DMS53 treated with DMSO at 0.1 percent for 48 hours (cell line): ENCODE results near the gene ARHGAP4.

ENCODE experiments used
- DNase-seq: peaks from one replicate; lab custom pipeline; 2025; ENCODE audit not compliant: unreplicated experiment; lab: John Stamatoyannopoulos, UW

The ARHGAP4 gene

DNA sequence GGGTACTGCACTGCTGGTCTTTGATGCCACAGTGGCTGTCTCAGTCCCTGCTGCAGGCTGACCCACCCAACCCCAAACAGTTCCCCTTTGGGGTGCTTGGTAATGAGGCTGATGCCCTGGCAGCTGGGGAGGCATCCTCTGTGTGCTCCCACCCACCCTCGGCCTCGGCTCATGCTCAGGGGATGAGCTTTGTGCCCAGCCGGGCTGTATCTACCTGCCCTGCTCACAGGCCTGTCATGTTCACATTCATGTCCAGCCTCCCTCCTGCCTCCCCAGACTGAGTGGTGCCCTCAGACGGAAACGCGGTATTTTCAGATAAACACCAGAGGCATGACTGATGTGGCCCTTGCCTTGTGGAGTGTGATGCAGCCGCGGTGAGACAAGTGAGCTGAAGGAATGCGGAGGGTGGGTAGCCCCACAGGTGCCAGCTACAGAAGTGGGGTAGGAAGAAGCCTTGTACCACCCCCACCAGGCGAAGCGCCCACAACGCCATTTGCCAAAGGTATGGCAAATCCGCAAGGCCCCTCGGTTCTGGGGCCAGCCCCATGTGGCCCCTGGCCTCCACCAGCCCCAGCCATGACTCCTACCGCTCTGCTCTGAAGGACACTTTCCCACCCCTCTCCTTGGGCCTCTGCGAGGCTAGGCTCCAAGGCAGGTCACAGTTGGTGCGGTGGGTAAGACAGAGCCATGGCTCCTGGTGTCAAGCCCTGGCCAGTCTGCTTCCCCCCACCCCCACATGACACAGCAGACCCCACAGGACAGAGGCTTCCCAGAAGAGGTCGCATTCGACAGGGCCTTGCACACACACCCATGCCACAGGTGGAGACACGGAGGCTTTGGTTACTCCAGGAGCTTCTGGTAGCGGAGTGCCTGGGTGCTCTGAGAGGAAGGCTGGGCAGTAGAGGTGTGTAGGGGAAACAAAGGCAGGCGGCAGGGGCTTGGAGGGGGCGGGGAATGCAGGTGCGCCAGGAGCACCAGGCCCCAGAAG lies 20.2 kb upstream of the ARHGAP4 start:
- no peak for DNase-seq

DNA sequence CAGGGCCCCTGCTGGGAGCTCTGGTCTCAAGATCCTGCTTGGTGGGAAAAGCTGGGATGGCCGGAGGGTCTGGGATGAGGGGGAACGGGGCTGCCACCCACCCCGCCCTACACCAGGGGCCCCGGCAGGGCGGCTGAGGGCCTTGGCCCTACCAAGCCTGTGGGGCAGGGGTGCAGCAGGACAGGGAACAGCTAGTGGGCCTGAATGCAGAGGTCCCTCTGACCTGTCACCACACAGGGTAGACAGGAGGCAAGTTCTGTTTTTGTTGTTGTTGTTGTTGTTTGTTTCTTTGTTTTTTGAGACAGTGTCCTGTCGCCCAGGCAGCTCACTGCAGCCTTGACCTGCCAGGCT lies 18.7 kb upstream of the ARHGAP4 start:
- DNase-seq, result no peak

DNA sequence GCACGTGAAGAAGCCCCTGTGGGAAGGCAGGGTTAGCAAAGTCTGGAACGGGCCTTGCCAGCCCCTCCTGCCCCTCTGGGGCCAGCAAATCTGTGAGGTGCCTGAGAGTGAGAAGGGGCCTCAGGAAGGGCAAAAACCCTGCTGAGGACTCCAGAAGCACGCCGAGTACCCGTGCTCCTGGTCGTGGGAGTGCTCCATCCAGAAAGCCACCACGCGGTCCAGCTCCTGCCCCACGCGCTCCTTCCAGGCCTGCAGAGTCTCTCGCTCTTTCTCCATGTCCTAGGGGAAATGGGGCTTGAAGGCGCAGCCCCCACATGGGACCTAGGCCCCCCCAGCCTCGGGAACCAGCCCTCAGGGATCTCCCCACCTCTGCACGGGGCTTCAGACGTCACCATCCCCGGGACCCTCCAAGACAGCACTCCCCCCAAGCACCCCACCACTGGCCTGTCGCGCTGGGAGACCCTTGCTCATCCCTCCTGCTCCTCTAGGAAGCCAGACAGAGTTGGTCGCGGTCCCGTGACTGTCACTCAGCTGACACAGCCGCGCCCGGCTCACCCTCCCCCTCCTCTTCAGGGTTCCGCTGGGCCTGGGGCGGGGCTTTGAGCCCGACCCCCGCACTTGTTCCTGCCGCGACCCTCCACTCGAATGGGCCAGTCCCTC lies 18.2 kb upstream of the ARHGAP4 start, which contains the start of gene RENBP:
Gene RENBP, minus strand, starts transcription at position 504 of the 660 bp plus-strand sequence. Its CDS starts 33 bp downstream, at position 471.
- DNase-seq, result no peak

DNA sequence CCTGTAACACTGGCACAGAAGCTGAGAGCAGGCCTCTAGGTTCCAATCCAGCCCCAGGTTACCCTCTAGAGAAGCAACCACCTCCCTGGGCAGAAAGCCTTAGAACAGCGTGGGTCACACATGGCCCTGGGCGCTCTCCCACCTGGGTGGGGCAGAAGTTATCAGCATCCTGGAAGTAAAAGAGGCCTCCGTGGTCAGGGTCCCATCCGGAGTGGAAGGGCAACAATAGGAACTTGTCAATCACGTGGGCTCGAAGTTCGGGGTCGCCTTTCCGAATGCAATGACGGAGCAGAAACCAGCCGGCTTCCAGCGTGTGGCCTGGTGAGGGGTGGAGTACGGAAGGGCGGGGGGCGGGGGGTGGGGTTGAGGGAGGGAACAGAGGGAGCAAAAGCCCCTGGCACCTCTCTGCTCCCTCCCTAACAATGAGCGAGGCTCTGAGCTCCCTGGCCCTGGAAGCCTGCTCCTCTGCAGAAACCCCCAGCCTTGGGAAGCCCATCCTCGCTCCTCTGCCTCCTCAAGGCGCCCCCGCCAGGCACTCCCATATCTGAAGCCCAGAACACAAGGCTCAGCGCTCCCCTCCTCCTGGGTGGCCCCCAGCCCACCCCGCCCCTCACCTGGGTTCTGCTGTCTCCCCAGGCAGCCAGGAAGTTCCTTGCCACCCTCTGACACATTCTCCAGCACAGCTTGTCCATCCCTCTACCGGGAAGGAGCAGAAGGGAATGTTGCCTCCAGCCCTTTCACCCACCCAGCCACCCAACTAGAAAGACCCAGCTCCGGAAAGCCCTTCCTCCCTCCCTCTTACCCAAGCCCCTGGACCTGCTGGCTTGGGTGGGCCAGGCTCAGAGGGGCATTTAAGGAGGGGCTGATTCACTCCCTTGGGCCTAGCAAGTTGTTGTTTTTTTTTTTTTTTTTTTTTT lies 15.5 kb upstream of the ARHGAP4 start:
- no peak for DNase-seq

DNA sequence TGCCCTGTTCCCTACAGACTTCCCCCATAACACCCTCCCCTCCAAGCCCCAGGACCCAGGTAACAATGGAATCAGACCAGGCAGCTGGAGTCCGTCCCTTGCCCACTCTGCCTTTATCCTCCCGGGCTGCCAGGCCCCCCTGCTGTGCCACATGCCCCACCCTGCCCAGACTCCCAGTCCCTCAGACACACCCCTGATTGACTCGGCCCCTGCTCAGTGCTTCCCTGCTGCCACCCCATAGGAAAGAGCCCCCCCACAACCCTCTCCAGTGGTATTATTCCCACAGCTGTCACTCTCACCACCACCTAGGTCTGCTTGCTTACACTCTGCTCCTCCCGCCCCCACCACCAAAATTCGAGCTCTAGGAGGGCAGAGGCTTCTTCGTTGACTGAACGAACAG lies 13.5 kb upstream of the ARHGAP4 start:
- no peak for DNase-seq

DNA sequence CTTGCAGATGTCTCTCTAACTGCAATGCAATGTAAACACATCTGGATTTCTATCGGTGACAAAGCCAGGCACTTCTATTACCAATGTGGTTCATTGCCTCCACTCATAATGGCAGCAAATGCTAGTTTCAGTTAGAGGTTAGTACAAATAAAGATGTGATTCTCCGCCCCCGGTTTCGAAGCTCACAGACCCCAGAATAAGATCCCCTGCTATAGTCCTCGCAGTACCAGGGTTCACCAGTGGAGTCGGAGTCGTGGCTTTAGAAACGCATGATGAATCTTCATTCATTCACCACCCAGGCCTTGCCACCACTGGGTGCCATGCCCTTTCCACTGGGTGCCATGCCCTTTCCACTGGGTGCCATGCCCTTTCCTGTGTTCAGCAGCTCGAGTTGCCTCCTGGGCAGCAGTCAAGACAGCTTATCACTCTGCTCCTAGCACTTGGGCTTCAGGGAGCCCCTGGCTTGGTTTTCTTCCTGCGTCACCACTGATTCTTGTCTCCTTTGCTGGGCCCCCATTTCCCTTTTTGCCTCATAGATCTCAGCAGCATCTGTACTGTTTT lies 12.2 kb upstream of the ARHGAP4 start:
- DNase-seq, result no peak

DNA sequence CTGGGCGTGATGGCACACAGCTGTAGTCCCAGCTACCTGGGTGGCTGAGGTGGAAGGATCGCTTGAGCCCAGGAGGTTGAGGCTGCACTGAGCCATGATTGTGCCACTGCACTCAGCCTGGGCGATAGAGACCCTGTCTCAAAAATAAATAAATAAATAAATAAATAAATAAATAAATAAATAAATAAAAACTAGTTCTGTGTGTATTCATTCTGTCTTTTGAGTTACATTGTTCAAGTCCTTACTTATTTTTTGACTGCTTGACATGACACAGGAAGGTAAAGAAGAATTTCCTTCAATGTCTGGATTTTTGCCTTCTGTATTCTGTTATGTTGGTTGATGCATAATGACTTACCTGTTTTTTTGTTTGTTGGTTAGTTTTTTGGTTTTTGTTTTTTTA lies 11.0 kb upstream of the ARHGAP4 start:
- no peak for DNase-seq

DNA sequence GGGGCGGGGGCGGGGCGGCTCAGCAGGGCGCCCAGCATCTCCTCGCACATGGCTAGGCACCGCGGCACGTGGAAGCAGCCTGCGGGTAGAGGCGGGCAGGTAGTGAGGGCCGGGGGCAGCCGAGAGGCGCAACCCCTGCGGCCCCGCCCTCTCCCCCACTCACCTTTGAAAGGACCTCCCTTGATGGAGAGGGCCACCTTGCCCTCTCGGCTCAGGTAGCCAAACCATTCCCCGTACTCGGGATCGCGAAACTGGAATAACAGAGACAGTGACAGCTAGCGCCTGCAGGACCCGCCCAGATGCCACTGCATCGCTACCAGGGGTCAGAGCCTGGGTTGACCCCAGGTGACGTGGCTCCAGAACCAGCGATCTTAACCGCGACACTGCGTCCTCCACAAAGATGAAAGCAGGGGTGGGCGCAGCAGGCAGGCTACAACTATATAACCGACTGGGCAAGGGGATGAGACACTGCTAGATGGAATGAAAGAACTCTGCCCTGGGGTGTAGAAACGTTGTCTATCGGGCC lies 9.3 kb upstream of the ARHGAP4 start:
- DNase-seq, result no peak

DNA sequence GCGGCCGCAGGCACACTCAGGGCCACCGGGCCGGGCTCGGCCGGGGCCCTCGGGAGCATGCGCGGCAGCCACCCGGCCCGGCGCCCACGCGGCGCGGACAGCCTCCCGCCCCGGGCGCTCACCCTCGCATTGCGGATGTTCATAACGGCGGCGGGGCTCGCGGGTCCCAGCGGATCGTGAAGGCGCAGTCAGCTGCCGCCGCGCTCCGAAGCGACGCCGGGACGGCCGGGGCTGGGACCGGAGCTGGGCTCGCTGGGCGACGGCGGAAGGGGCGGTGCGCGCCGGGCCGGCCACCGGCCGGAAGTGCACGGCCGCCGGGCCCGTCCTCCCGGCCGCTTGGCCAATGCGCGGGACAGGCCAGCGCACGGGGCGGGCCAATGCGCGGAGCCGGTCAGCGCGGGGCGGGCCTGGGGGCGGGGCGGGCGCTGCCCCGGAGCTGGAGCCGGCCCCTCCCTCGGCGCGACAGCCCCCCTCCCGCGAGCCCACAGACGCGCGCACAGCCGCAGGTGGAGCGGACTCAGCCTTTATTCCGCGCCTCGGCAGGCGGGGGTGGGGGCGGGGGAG lies 8.8 kb upstream of the ARHGAP4 start, which contains the start of gene NAA10:
Gene NAA10, minus strand, starts transcription at position 276 of the 564 bp plus-strand sequence. Its CDS starts 133 bp downstream, at position 143.
- DNase-seq, result peak; percentile 65

DNA sequence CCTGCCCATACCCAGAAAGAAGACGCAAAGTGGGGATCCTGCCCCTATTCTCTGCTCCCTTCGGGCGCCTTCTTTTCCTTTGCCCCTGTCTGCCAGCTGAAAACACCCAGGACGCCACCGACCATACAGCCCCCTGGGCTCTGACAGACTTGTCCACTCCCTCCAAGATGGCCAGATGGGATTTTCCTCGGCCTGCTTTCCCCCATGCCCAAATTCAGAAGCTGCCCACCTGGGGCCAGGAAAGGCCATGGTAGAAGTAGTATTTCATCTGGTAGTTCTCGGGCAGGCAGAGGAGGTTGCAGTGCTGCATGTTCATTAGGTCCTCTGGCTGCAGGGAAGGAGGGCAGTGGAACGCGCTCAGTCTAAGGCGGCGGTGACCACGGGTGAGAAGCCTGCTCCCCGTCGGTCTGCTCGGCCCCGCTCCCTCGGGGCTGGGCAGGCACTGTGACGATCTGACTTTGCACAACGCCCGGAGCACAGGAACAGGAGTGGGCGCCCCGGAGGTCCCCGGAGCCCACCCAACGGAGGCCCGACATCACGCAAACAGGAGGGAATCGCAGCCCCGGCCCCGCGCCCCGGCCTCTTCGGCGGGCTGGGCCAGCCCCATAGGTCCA lies 8.2 kb upstream of the ARHGAP4 start:
- DNase-seq, result no peak

DNA sequence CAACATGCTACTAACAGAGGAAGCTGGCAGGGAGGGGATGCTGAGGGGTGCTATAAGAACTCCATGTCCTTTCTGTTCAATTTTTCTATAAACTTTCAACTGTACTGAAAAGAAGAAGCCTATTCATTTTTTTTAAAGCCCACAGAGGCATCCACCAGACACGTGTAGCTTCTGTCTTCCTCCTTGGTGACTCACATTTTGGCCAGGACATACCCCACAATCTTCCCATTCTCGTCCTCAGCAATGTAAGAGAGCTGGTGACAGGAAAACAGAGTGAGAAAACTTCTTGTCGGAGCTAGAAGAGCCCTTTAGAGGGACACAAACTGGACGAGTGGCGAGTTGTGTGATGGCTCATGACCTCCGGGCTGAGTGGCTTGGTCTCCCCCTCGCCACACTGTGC lies 7.7 kb upstream of the ARHGAP4 start:
- DNase-seq, result no peak

DNA sequence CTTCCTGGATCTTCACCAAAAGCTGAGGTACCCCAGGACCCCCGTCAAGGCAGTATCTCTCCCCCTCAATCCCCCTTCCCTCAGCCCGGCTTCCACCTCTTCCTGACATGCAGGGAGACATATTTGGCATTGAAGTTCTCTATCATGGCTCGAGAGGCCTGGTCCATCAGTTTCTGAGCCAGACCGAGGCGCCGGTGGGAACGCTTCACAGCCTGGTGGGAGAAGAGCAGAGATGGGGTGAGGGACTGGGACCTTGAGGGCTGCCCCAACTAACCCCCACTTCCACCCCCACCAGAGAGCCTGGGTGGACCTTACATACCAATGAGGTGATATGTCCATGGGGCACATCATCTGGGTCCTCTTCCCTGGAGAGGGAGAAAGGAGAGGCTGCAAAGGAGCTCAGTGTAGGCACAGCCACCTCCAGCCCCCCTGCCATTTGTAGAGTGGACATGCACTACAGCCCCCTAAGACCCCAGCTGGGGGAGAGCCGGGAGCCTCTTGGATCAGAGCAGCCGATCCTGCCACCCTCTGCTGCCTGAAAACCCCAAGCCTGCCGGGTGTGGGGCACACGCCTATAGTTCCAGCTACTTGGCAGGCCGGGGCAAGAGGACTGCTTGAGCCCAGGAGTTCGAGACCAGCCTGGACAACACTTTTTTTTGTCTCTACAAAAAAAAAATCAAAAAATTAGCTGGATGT lies 6.3 kb upstream of the ARHGAP4 start:
- no peak for DNase-seq

DNA sequence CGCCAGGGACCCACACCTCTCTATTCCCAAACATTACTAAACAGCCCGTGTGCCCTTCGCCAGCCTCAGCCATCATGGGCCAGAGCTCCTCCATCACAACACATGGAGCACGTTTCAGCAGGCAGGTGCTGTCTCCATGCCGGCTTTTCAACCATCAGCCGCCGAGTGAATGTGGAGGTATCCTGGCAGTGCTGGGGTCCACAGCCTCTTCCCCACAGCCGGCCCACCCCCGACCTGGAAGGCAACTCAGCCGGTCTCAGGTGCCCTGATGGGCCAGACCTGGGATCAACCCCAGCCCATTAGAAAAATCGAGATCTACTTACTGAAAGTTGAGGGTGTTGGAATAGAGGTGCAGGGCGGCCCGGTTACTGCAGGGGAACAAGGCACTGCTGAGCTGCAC lies 5.7 kb upstream of the ARHGAP4 start:
- DNase-seq, result no peak

DNA sequence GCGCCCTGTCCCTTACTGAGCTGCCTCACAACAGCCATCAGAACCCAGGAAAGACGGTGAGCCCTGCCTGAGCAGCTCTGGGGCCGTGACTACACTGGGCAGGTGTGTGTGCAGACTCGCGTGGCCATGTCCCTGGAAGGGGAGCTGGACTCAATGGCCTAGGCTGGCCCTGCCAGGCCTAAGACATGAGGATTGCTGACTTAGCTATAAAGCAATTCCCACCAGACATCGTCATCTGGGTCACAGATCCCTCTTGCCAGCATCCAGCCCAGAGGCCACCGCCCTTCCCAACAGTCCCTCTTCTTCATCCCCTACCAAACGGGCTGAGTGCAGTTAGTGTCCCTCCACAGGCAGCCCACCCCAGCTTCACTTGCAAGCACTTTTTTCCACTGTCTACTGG lies 5.1 kb upstream of the ARHGAP4 start:
- no peak for DNase-seq

DNA sequence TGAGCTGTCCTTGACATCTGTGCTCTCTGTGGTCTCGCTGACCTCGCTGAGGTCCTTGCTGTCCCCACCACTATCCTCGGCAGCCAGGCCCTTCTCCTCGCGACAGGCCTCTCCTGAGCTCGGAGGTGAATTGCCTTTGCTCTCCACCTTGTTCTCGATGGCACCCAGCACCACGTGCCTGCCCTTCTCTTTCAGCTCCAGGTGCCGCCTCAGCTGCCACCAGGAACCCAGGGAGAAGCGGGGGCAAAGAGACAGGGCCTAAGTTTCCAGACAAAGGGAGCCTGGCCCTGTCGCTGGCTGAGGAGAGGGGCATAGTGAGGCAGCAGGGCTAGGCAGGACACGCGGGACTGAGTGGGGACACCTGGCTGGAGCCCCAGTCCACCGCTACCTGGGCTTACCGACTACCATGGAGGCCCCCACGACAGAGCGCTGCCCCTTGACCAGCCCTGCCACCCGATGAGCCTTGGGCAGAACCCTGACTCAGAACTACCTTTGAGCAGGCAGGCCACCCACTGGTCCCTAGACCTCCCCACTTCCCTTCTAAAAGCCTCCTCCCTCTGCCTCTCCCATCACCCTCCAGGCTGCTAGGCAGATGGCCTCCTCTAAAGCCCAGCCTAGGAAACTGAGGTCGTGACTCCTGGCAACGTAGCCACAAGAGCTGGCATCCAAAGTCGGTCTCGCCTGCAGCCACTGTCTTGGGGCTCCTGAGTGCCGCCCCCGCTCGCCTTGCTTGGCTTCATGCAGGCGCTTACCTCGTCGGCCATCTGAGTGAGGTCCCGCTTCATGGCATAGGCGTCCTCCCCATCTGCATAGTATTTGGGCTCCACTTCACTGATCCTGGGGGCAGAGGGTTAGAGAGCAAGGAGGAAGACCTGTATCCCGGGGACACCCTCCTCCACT lies 4.2 kb upstream of the ARHGAP4 start:
- DNase-seq, result no peak

DNA sequence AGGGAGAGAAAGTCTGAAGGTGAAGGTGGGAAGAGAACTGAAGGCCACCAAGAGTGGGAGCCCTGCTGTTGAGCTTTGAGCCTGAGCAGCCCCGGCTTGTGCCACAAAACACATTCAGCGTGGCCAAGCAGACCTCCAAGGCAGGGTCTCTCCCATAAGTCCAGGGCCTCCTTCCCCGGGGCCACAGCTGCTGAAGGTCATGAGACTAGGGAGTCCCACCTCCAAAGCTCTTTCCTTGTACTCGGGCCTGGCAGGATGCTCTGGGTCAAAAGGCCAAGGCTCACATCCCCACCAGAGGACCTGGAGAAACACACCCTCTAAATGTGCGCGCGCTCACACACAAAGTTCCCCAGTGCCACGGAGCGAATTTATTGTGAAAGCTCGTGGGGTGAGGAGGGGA lies 3.5 kb upstream of the ARHGAP4 start:
- DNase-seq, result no peak

DNA sequence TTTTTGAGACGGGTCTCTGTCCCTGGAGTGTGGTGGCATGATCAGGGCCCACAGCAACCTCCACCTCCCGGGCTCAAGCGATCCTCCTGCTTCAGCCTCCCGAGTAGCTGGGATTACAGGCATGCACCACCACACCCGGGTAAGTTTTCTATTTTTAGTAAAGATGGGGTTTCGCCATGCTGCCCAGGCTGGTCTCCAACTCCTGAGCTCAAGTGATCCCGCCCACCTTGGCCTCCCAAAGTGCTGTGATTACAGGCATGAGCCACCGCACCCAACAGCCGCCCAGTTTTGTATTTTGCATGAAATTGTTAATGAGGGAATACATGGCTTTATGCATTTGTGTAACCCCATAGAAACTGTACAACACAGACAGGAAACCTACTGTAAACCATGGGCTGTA lies 2.8 kb upstream of the ARHGAP4 start:
- DNase-seq, result no peak
